Neural progenitor cell (in vitro differentiated cells): ENCODE results near the gene PRLR. TPM values are rescaled to one million over a fixed set of nuclear protein-coding genes. Genes with fewer than 3 reads are reported as not detected.

Experiments used
- DNase-seq: peaks from one replicate; pipeline ENCODE4 v3.0.0-alpha.2; 2016; ENCODE audit warnings: low spot score
- H2AFZ ChIP-seq: fragments of 200-600 bp; sonication (generic); replicated peaks from 2 replicates; pipeline ENCODE4 v1.6.1; 2016; ENCODE audit warnings: antibody characterized with exemption
- H3F3A ChIP-seq: fragments of 200-600 bp; sonication (generic); 2 replicates; pipeline ENCODE4 v1.6.1; 2016; ENCODE audit warnings: antibody characterized with exemption, low read depth
- H3K27ac ChIP-seq: fragments of 200-600 bp; sonication (generic); 2 replicates; pipeline ENCODE4 v1.5.1; 2016; ENCODE audit warnings: mild to moderate bottlenecking
- H3K27me3 ChIP-seq: fragments of 200-600 bp; sonication (generic); 2 replicates; pipeline ENCODE4 v1.6.1; 2016; ENCODE audit warnings: mild to moderate bottlenecking, moderate library complexity
- H3K36me3 ChIP-seq: fragments of 200-600 bp; sonication (generic); 2 replicates; pipeline ENCODE4 v1.5.1; 2016
- H3K4me1 ChIP-seq: fragments of 200-600 bp; sonication (generic); 2 replicates; pipeline ENCODE4 v1.6.1; 2016; ENCODE audit warnings: mixed run types
- H3K4me2 ChIP-seq: fragments of 200-600 bp; sonication (generic); 2 replicates; pipeline ENCODE4 v1.6.1; 2016
- H3K4me3 ChIP-seq: fragments of 200-600 bp; sonication (generic); 2 replicates; pipeline ENCODE4 v1.5.1; 2016
- H3K79me2 ChIP-seq: fragments of 200-600 bp; sonication (generic); 2 replicates; pipeline ENCODE4 v1.6.1; 2016; ENCODE audit warnings: low read depth
- H3K9ac ChIP-seq: fragments of 200-600 bp; sonication (generic); 2 replicates; pipeline ENCODE4 v1.6.1; 2016
- H3K9me3 ChIP-seq: fragments of 200-600 bp; sonication (generic); 2 replicates; pipeline ENCODE4 v1.5.1; 2016; ENCODE audit warnings: low read depth
- H4K20me1 ChIP-seq: fragments of 200-600 bp; sonication (generic); 2 replicates; pipeline ENCODE4 v1.6.1; 2016; ENCODE audit warnings: low read depth
- H3K27ac Mint-ChIP-seq: 3 replicates; pipeline ENCODE4 v1.8.0; 2021; ENCODE audit warnings: mixed read lengths
- H3K27me3 Mint-ChIP-seq: 2 replicates; pipeline ENCODE4 v1.8.0; 2022; ENCODE audit warnings: low read depth, mild to moderate bottlenecking, inconsistent platforms, moderate library complexity, mixed read lengths; ENCODE audit not compliant: insufficient read depth
- H3K36me3 Mint-ChIP-seq: 3 replicates; pipeline ENCODE4 v1.8.0; 2021; ENCODE audit warnings: mixed read lengths
- H3K4me1 Mint-ChIP-seq: 3 replicates; pipeline ENCODE4 v1.8.0; 2021; ENCODE audit warnings: mixed read lengths
- H3K4me3 Mint-ChIP-seq: 3 replicates; pipeline ENCODE4 v1.8.0; 2021; ENCODE audit warnings: mild to moderate bottlenecking, moderate library complexity, mixed read lengths
- H3K9me3 Mint-ChIP-seq: 3 replicates; pipeline ENCODE4 v1.8.0; 2020; ENCODE audit warnings: mixed read lengths
- CTCF ChIP-seq: fragments of 200-600 bp; sonication (generic); IDR thresholded peaks from 2 replicates; pipeline ENCODE4 v1.5.1; 2017; ENCODE audit warnings: antibody characterized with exemption, mild to moderate bottlenecking
- EZH2 ChIP-seq: fragments of 200-600 bp; sonication (generic); IDR thresholded peaks from 2 replicates; pipeline ENCODE4 v1.6.1; 2017; ENCODE audit warnings: antibody characterized with exemption, mild to moderate bottlenecking, moderate library complexity
- EZH2phosphoT487 ChIP-seq: fragments of 200-600 bp; sonication (generic); IDR thresholded peaks from 2 replicates; pipeline ENCODE4 v1.6.1; 2017; ENCODE audit warnings: antibody characterized with exemption
- total RNA-seq: library from RNA; depleted of rRNA; stranded (reverse); fragments of >200 nt; gene quantifications from 2 replicates; pipeline ENCODE4 v1.2.3, GENCODE V29; 2015; ENCODE audit warnings: low replicate concordance

Gene PRLR
- total RNA-seq, 1 donor from 2014 or later: 0.51 TPM

GRCh38 chr5:35182486-35182885 lies 47.8 kb downstream of the PRLR start:
- H3K79me2 ChIP-seq: no peaks in the 10 kb centered on the region
- H3K9me3 ChIP-seq: no peaks in the 10 kb centered on the region
- Mint-ChIP-seq H3K27me3 (no peaks in the 10 kb centered on the region), H3K4me3 (no peak overlapping the region), H3K4me1 (peaks cover 12% of the 10 kb centered on the region), H3K36me3 (no peaks in the 10 kb centered on the region), H3K9me3 (no peaks in the 10 kb centered on the region), H3K27ac (no peak overlapping the region)
- no peaks in the 10 kb centered on the region for H4K20me1 ChIP-seq
- no peaks in the 10 kb centered on the region for H3K36me3 ChIP-seq
- DNase-seq: no peak
- TF ChIP-seq EZH2: no peak
- no peak for TF ChIP-seq CTCF
- no peak for TF ChIP-seq EZH2phosphoT487
- no peak overlapping the region for H3K4me3 ChIP-seq
- no peak overlapping the region for H3K4me2 ChIP-seq
- H3K27me3 ChIP-seq: no peaks in the 10 kb centered on the region
- no peak overlapping the region for H3K27ac ChIP-seq
- H3K9ac ChIP-seq: no peak overlapping the region
- no peaks in the 10 kb centered on the region for H3K4me1 ChIP-seq
- no peaks in the 10 kb centered on the region for H3F3A ChIP-seq
- H2AFZ ChIP-seq: no peak overlapping the region

GRCh38 chr5:35180046-35180445 lies 50.2 kb downstream of the PRLR start:
- Histone ChIP-seq H2AFZ (no peak overlapping the region), H3K36me3 (no peaks in the 10 kb centered on the region), H3F3A (no peaks in the 10 kb centered on the region), H3K4me1 (no peaks in the 10 kb centered on the region), H3K9ac (no peak overlapping the region), H3K27me3 (no peaks in the 10 kb centered on the region), H3K79me2 (no peaks in the 10 kb centered on the region), H3K27ac (no peak overlapping the region), H4K20me1 (no peaks in the 10 kb centered on the region), H3K4me3 (no peak overlapping the region), H3K4me2 (no peak overlapping the region), H3K9me3 (no peaks in the 10 kb centered on the region)
- no peak overlapping the region for H3K4me3 Mint-ChIP-seq
- H3K27me3 Mint-ChIP-seq: no peaks in the 10 kb centered on the region
- no peak for DNase-seq
- no peaks in the 10 kb centered on the region for H3K9me3 Mint-ChIP-seq
- no peak for TF ChIP-seq EZH2phosphoT487
- TF ChIP-seq EZH2: no peak
- TF ChIP-seq CTCF: no peak
- H3K36me3 Mint-ChIP-seq: no peaks in the 10 kb centered on the region
- H3K27ac Mint-ChIP-seq: no peak overlapping the region
- peaks cover 12% of the 10 kb centered on the region for H3K4me1 Mint-ChIP-seq

- H3K4me1 Mint-ChIP-seq: peaks cover 7% of the 10 kb centered on the region
- H3K27ac Mint-ChIP-seq: no peak overlapping the region
- no peaks in the 10 kb centered on the region for H3K9me3 Mint-ChIP-seq
- H3K36me3 Mint-ChIP-seq: no peaks in the 10 kb centered on the region
- Histone ChIP-seq H3K4me3 (no peak overlapping the region), H3K4me2 (no peak overlapping the region), H3K27me3 (no peaks in the 10 kb centered on the region), H2AFZ (no peak overlapping the region), H3K4me1 (no peaks in the 10 kb centered on the region), H3K9ac (no peak overlapping the region), H4K20me1 (no peaks in the 10 kb centered on the region), H3K79me2 (no peaks in the 10 kb centered on the region), H3F3A (no peaks in the 10 kb centered on the region), H3K9me3 (no peaks in the 10 kb centered on the region), H3K36me3 (no peaks in the 10 kb centered on the region), H3K27ac (no peak overlapping the region)
- TF ChIP-seq EZH2 (no peak), CTCF (no peak), EZH2phosphoT487 (no peak)
- no peak overlapping the region for H3K4me3 Mint-ChIP-seq
- DNase-seq: no peak
- H3K27me3 Mint-ChIP-seq: no peaks in the 10 kb centered on the region
Measured at GRCh38 chr5:35177783-35178182, 52.5 kb downstream of the PRLR start.

- H3K4me3 Mint-ChIP-seq: no peak overlapping the region
- peaks cover 5% of the 10 kb centered on the region for H3K9me3 Mint-ChIP-seq
- Histone ChIP-seq H4K20me1 (no peaks in the 10 kb centered on the region), H3K4me1 (no peaks in the 10 kb centered on the region), H2AFZ (no peak overlapping the region), H3K9me3 (peaks cover 8% of the 10 kb centered on the region), H3K79me2 (no peaks in the 10 kb centered on the region), H3K9ac (no peak overlapping the region), H3K4me3 (no peak overlapping the region), H3F3A (no peaks in the 10 kb centered on the region), H3K27ac (no peak overlapping the region), H3K27me3 (no peaks in the 10 kb centered on the region), H3K4me2 (no peak overlapping the region), H3K36me3 (no peaks in the 10 kb centered on the region)
- H3K4me1 Mint-ChIP-seq: no peaks in the 10 kb centered on the region
- no peak overlapping the region for H3K27ac Mint-ChIP-seq
- H3K36me3 Mint-ChIP-seq: no peaks in the 10 kb centered on the region
- TF ChIP-seq EZH2 (no peak), CTCF (no peak), EZH2phosphoT487 (no peak)
- H3K27me3 Mint-ChIP-seq: no peaks in the 10 kb centered on the region
- DNase-seq: no peak
Measured at GRCh38 chr5:35172533-35172932, 57.8 kb downstream of the PRLR start.
